K562 (cell line): ENCODE data around the gene KLK14. TPM values are rescaled to one million over a fixed set of nuclear protein-coding genes. Genes with fewer than 3 reads are reported as not detected.
A peak's percentile ranks its signal among the peaks of the same experiment; 100 is the strongest.

Source experiments
- ATAC-seq: fragments of 200-7000 bp; cut with Tn5 transposase; 3 replicates; pipeline ENCODE4 v1.9.1; 2020; ENCODE audit warnings: moderate library complexity
- BruUV-seq: library from RNA; stranded (reverse); fragments of 400-500 nt; replicated peaks from 2 replicates; lab custom pipeline; 2021; lab: Mats Ljungman, UMichigan
- CTCF ChIA-PET: fragments of 300-600 bp; formaldehyde crosslinking; extraction: SDS; loops from one replicate; lab custom pipeline; 2021; ENCODE audit warnings: low intra/inter-chr PET ratio; lab: Yijun Ruan, JAX
- POLR2A ChIA-PET: fragments of 300-600, 350-650 bp; sonication (Branson Sonifier 250); formaldehyde crosslinking; extraction: SDS; loops from one replicate; lab custom pipeline; 2021; ENCODE audit warnings: antibody characterized with exemption, inconsistent platforms; lab: Yijun Ruan, JAX
- DNase-seq, 4 experiments: peaks; one replicate each; pipeline versions ENCODE4 v3.0.0 to v3.0.0-alpha.2; 2011 to 2018; ENCODE audit warnings: low spot score in 3 of 4, mixed read lengths in 3 of 4; ENCODE audit errors: extremely low read depth in 1 of 4
- FAIRE-seq: peaks from 2 replicates; lab custom pipeline; 2011; peaks lifted over from hg19 to GRCh38; lab: Jason Lieb, UNC
- H2AFZ ChIP-seq: 2 replicates; pipeline ENCODE4 v1.6.0; 2011; ENCODE audit warnings: low read depth, low read length, control low read depth, inconsistent platforms
- H3K27ac ChIP-seq: fragments of 200-600 bp; 3 replicates; pipeline ENCODE4 v1.8.0; 2011; ENCODE audit warnings: low read depth, mild to moderate bottlenecking, control low read depth, inconsistent platforms, low read length, moderate library complexity, mixed read lengths; ENCODE audit errors: extremely low read depth
- H3K27me3 ChIP-seq, 2 experiments: fragments of 300-600 bp in 1 of 2; 2 replicates in 1 of 2; 3 replicates in 1 of 2; pipeline versions ENCODE4 v1.6.0 to v1.8.0; 2011; ENCODE audit warnings: inconsistent platforms in 2 of 2, low read length in 2 of 2, mild to moderate bottlenecking in 1 of 2, mixed read lengths in 1 of 2, moderate library complexity in 1 of 2; ENCODE audit not compliant: control insufficient read depth in 2 of 2, insufficient read depth in 2 of 2
- H3K36me3 ChIP-seq: fragments of 300-600 bp; 3 replicates; pipeline ENCODE4 v1.8.0; 2011; ENCODE audit warnings: mild to moderate bottlenecking, low read length, inconsistent platforms; ENCODE audit not compliant: control insufficient read depth, insufficient read depth
- H3K4me1 ChIP-seq, 2 experiments: fragments of 200-600 bp in 1 of 2; replicated peaks in 1 of 2; 2 replicates in 1 of 2; 3 replicates in 1 of 2; pipeline versions ENCODE4 v1.5.1 to v1.8.0; 2011; ENCODE audit warnings: inconsistent platforms in 2 of 2, low read length in 2 of 2, mild to moderate bottlenecking in 1 of 2, mixed read lengths in 1 of 2, moderate library complexity in 1 of 2; ENCODE audit not compliant: control insufficient read depth in 2 of 2, insufficient read depth in 2 of 2
- H3K4me2 ChIP-seq: 2 replicates; pipeline ENCODE4 v1.6.1; 2011; ENCODE audit warnings: low read length, control low read depth, inconsistent platforms, mixed read lengths; ENCODE audit not compliant: insufficient read depth
- H3K4me3 ChIP-seq: fragments of 200-600 bp; sonication (generic), shearing (Covaris generic); 2 replicates; pipeline ENCODE4 v1.5.1; 2016; ENCODE audit warnings: control low read depth, inconsistent platforms
- H3K79me2 ChIP-seq: fragments of 200-600 bp; 3 replicates; pipeline ENCODE4 v1.8.0; 2011; ENCODE audit warnings: low read length, inconsistent platforms; ENCODE audit not compliant: control insufficient read depth, insufficient read depth
- H3K9ac ChIP-seq, 2 experiments: 2 replicates each; pipeline versions ENCODE4 v1.6.0 to v1.6.1; 2011; ENCODE audit warnings: low read depth in 2 of 2, low read length in 2 of 2, control low read depth in 1 of 2, inconsistent platforms in 1 of 2, mild to moderate bottlenecking in 1 of 2, mixed read lengths in 1 of 2; ENCODE audit not compliant: insufficient read depth in 1 of 2
- H3K9me1 ChIP-seq: one replicate; pipeline ENCODE4 v1.6.0; 2011; ENCODE audit warnings: inconsistent platforms, mild to moderate bottlenecking, low read length, moderate library complexity; ENCODE audit not compliant: control insufficient read depth, insufficient read depth
- H3K9me3 ChIP-seq: replicated peaks from 2 replicates; pipeline ENCODE4 v1.5.1; 2011; ENCODE audit warnings: low read depth, low read length, inconsistent platforms; ENCODE audit not compliant: control insufficient read depth, insufficient read depth
- H4K20me1 ChIP-seq: replicated peaks from 2 replicates; pipeline ENCODE4 v1.6.1; 2011; ENCODE audit warnings: low read length, inconsistent platforms, mixed read lengths; ENCODE audit not compliant: control insufficient read depth, insufficient read depth
- BRF2 ChIP-seq: IDR thresholded peaks from 3 replicates; pipeline ENCODE4 v1.6.1; 2011; ENCODE audit warnings: borderline replicate concordance, mild to moderate bottlenecking; ENCODE audit not compliant: insufficient read length, insufficient read depth
- E2F1 ChIP-seq: sonication (generic); formaldehyde crosslinking; IDR thresholded peaks from 2 replicates; pipeline ENCODE4 v1.8.1; 2023; ENCODE audit warnings: mild to moderate bottlenecking, missing genetic modification reagents, moderate library complexity
- GTF2B ChIP-seq: IDR thresholded peaks from 2 replicates; pipeline ENCODE4 v1.6.1; 2011; ENCODE audit not compliant: insufficient read length; ENCODE audit errors: extremely low read depth
- KDM1A ChIP-seq, 2 experiments: fragments of 450-650 bp; IDR thresholded peaks; 2 replicates each; pipeline ENCODE4 v1.6.1; 2016; ENCODE audit warnings: mild to moderate bottlenecking in 2 of 2
- MTA3 ChIP-seq: fragments of 450-650 bp; formaldehyde crosslinking; IDR thresholded peaks from 2 replicates; pipeline ENCODE4 v1.6.1; 2017; ENCODE audit warnings: mild to moderate bottlenecking, borderline replicate concordance
- NFRKB ChIP-seq: fragments of 450-650 bp; IDR thresholded peaks from 2 replicates; pipeline ENCODE4 v1.6.1; 2016; ENCODE audit warnings: low read depth
- PHTF2 ChIP-seq: fragments of 250-450 bp; sonication (Bioruptor Pico); IDR thresholded peaks from 2 replicates; pipeline ENCODE4 v1.5.0; 2021; ENCODE audit warnings: mild to moderate bottlenecking
- SMAD1 ChIP-seq: fragments of 150-350 bp; IDR thresholded peaks from 2 replicates; pipeline ENCODE4 v1.6.1; 2014; ENCODE audit warnings: low read length, low read depth; ENCODE audit not compliant: partially characterized antibody
- SP2 ChIP-seq: IDR thresholded peaks from 2 replicates; pipeline ENCODE4 v1.6.1; 2011; ENCODE audit warnings: mild to moderate bottlenecking, low read depth, low read length, moderate library complexity; ENCODE audit not compliant: poor library complexity, severe bottlenecking; ENCODE audit errors: extremely low read depth
- SUPT5H ChIP-seq: fragments of 450-650 bp; IDR thresholded peaks from 2 replicates; pipeline ENCODE4 v1.6.1; 2016
- ZNF507 ChIP-seq: conservative IDR thresholded peaks from 2 replicates; pipeline ENCODE4 v1.6.1; 2017; ENCODE audit warnings: missing genetic modification characterization, missing compliant biosample characterization
- WGBS: fragments of 100-300 bp; shearing (Covaris generic); methylation state at CpG from one replicate; pipeline ENCODE4 v1.1.6; 2016; ENCODE audit warnings: low coverage, mixed read lengths; ENCODE audit not compliant: insufficient coverage; ENCODE audit errors: missing lambda C conversion rate; 5-methylcytosine and 5-hydroxymethylcytosine counted together
- in situ Hi-C: fragments of 300-500 bp; cut with MboI; formaldehyde crosslinking; loops from 4 replicates; pipeline ENCODE4 v1.15.0; 2018; ENCODE audit warnings: inconsistent platforms, mixed read lengths
- intact Hi-C: fragments of 100-400 bp; cut with micrococcal nuclease; formaldehyde crosslinking; loops from 2 replicates; pipeline ENCODE4 v1.14.2; 2022
- polyA plus RNA-seq, 8 experiments: library from polyadenylated mRNA; depleted of rRNA in 4 of 8; stranded (reverse) in 5 of 8; unstranded in 3 of 8; fragments of >200 nt; fragmentation: Nextera tagmentation in 2 of 8; fragmentation: Illumina TruSeq in 1 of 8; extraction: Ambion mirVana in 2 of 8; extraction: Trizol in 1 of 8; gene quantifications; 2 replicates each; pipeline versions ENCODE4 v1.2.1 to v1.2.3, GENCODE V29; 2011 to 2014; ENCODE audit warnings: inconsistent platforms in 1 of 8, missing spikeins in 1 of 8
- total RNA-seq, 7 experiments: library from RNA; depleted of rRNA in 6 of 7; stranded (reverse); fragments of >200 nt in 6 of 7; fragmentation: Illumina TruSeq in 2 of 7; extraction: Trizol in 2 of 7; gene quantifications; 2 replicates each; pipeline versions ENCODE4 v1.2.1 to v1.2.3, GENCODE V29; 2011 to 2021; ENCODE audit warnings: low replicate concordance in 1 of 7

KLK14 gene
- total and polyA plus RNA-seq, 9 of the 15 experiments (the other 6 are each of a cell fraction or from before 2014, with no cell fraction given) = not detected

- H3K4me2 ChIP-seq = peak overlapping the region; percentile 92
- H3K9me3 ChIP-seq = no peaks in the 10 kb centered on the region
- 11% methylated on average over 15 of the region's 15 CpGs for WGBS
- H4K20me1 ChIP-seq = no peaks in the 10 kb centered on the region
- peak overlapping the region; percentile 85 for H3K9ac ChIP-seq
- H3K4me1 ChIP-seq = peaks cover 9 to 21% of the 10 kb centered on the region in 2 experiments; a peak in 4 of 5 replicates
- BruUV-seq = no TSS peak
- peak overlapping the region; percentile 63 for H3K4me3 ChIP-seq
- in situ Hi-C loops (no loop called here), intact Hi-C loops (no loop called here)
- POLR2A ChIA-PET = interaction anchor here (0.6 to 1.0 kb wide), 3 partner anchors 16 to 106 kb away, joined by 3 to 4 read pairs (median 4); partner anchors contain the start of gene SIGLEC9
- ATAC-seq (peak; percentile 19), FAIRE-seq (no peak), DNase-seq (no peak)
- peaks cover 28% of the 10 kb centered on the region for H3K79me2 ChIP-seq
- H3K27ac ChIP-seq = no peak overlapping the region; the same call in 1 of the 3 replicates
- H3K9me1 ChIP-seq = no peaks in the 10 kb centered on the region
- peaks cover 17% of the 10 kb centered on the region; the same call in 2 of the 3 replicates for H3K36me3 ChIP-seq
- peaks cover 4 to 23% of the 10 kb centered on the region in 2 experiments; a peak in 4 of 5 replicates for H3K27me3 ChIP-seq
- H2AFZ ChIP-seq = peak overlapping the region; percentile 96
- CTCF ChIA-PET = interaction anchor here (1.5 kb wide), 1 partner anchor 14 kb away, joined by 5 read pairs; no protein-coding TSS in a partner anchor
- TF ChIP-seq GTF2B (no peak), SP2 (no peak), ZNF507 (tag) (no peak), NFRKB (no peak), KDM1A (IDR thresholded peaks at IDR 0.05) (no peak), MTA3 (no peak), SUPT5H (no peak), PHTF2 (CRISPR knock-in tag) (no peak), E2F1 (CRISPR knock-in tag) (0 out of 2 replicates have a peak, but pooled peaks have one; percentile 27), BRF2 (no peak), SMAD1 (no peak)
Measured at GRCh38 chr19:51108805-51109146, 26.1 kb upstream of the KLK14 start.
